Measurements from ENCODE around the gene ITPRID2. TPM values are rescaled to one million over a fixed set of nuclear protein-coding genes. Genes with fewer than 3 reads are reported as not detected.
A peak's percentile ranks its signal among the peaks of the same experiment; 100 is the strongest.

Gene ITPRID2
- total and polyA plus RNA-seq, 2 donors from 2014 or later: 29.9 to 191 TPM

DNA sequence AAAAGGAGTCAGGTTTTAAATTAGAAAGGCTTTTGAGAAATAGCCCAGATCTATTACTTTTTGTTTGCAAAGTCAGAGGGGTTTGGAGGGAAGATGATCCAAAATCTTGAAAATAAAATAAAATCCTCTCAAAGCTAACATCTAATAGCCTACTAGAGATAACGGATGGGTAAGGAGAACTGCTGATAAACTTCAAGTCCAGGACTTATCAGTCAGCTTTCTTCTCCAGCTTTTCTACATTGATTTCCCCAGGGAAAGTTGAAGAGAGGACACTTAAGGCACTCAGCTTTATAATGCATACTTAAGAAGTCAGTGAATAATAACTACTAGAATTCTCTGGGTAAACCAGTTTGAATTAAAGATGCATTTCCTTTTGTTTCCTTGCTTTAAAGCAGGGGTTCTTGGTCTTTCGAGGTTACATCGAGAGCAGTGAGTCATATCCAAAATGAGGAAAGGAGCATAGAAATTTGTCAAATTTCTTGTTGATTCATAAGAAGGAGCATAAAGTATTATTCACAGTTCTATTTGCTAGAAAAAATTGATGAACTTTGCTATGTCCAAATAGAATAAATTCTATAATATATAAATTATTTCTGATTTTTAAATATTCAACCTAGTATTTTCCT is 43.2 kb upstream of the ITPRID2 start:
- H3K9me3 ChIP-seq (ENCODE audit: control insufficient read depth in 2 of 3, insufficient read depth in 1 of 3, low read length in 3 of 3): no peaks in the 10 kb centered on the region
- FAIRE-seq (peak; percentile 11), DNase-seq (no peak)
- intact Hi-C loops (cut with DNase I): no loop called here
- TF ChIP-seq, protein P1, sequence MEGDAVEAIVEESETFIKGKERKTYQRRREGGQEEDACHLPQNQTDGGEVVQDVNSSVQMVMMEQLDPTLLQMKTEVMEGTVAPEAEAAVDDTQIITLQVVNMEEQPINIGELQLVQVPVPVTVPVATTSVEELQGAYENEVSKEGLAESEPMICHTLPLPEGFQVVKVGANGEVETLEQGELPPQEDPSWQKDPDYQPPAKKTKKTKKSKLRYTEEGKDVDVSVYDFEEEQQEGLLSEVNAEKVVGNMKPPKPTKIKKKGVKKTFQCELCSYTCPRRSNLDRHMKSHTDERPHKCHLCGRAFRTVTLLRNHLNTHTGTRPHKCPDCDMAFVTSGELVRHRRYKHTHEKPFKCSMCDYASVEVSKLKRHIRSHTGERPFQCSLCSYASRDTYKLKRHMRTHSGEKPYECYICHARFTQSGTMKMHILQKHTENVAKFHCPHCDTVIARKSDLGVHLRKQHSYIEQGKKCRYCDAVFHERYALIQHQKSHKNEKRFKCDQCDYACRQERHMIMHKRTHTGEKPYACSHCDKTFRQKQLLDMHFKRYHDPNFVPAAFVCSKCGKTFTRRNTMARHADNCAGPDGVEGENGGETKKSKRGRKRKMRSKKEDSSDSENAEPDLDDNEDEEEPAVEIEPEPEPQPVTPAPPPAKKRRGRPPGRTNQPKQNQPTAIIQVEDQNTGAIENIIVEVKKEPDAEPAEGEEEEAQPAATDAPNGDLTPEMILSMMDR (IDR thresholded peaks at IDR 0.05; ENCODE audit: borderline replicate concordance, extremely low read depth, insufficient read depth): no peak
- H3K36me3 ChIP-seq (ENCODE audit: control insufficient read depth in 2 of 3, insufficient read depth in 3 of 3, low read length in 3 of 3): no peaks in the 10 kb centered on the region
- no peak overlapping the region for H3K4me3 ChIP-seq (ENCODE audit: low read length in 3 of 3)
- H3K27me3 ChIP-seq (ENCODE audit: control insufficient read depth, insufficient read depth, low read length): no peaks in the 10 kb centered on the region
- no peak overlapping the region for H3K9ac ChIP-seq (ENCODE audit: low read length in 3 of 3)
- H3K27ac ChIP-seq (ENCODE audit: low read depth in 2 of 2, low read length in 2 of 2): no peak overlapping the region
- H3K4me1 ChIP-seq (ENCODE audit: control insufficient read depth in 2 of 3, insufficient read depth in 2 of 3, low read depth in 1 of 3, low read length in 3 of 3): peaks cover 0 to 10% (median 0%) of the 10 kb centered on the region in 3 donors

GRCh38 chr2:181849601-181850000 is 41.9 kb upstream of the ITPRID2 start:
- peaks cover 0 to 10% (median 0%) of the 10 kb centered on the region in 3 donors for H3K4me1 ChIP-seq (ENCODE audit: control insufficient read depth in 2 of 3, insufficient read depth in 2 of 3, low read depth in 1 of 3, low read length in 3 of 3)
- no peaks in the 10 kb centered on the region for H3K36me3 ChIP-seq (ENCODE audit: control insufficient read depth in 2 of 3, insufficient read depth in 3 of 3, low read length in 3 of 3)
- no peaks in the 10 kb centered on the region for H3K9me3 ChIP-seq (ENCODE audit: control insufficient read depth in 2 of 3, insufficient read depth in 1 of 3, low read length in 3 of 3)
- no peak overlapping the region for H3K9ac ChIP-seq (ENCODE audit: low read length in 3 of 3)
- no peak overlapping the region for H3K4me3 ChIP-seq (ENCODE audit: low read length in 3 of 3)
- DNase-seq: no peak
- H3K27me3 ChIP-seq (ENCODE audit: control insufficient read depth, insufficient read depth, low read length): no peaks in the 10 kb centered on the region
- intact Hi-C loops (cut with DNase I): no loop called here
- no peak overlapping the region for H3K27ac ChIP-seq (ENCODE audit: low read depth in 2 of 2, low read length in 2 of 2)
- TF ChIP-seq, protein P1 (IDR thresholded peaks at IDR 0.05; ENCODE audit: borderline replicate concordance, extremely low read depth, insufficient read depth): no peak
- FAIRE-seq: no peak

DNA sequence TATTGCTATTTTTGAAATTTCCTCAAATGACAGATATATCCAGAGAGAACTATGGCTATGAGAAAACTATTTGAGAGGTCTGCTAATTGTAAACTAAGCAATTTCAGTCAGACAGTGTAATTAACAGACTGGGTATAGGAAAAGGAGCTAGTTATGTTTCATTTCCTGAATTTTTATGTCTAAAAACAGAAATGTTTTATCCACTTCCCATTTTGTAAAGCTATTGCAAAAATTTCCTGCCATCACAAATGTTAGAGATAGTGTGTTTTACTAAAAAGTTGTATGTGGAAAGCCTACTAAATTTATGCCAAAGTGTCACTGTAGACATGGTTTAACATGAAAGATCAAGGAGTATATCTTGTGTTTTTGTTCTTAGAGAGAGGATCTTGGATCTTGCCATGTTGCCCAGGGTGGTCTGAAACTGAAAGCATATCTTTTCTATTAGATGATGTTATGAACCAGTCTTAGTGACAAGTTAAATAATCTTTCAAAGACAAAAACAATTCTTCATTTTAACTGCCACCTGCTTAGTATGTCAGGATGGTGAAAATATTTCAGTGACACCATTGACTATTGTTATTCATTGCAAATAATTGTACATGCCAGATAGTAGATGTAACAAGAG is 40.5 kb upstream of the ITPRID2 start:
- H3K36me3 ChIP-seq (ENCODE audit: control insufficient read depth in 2 of 3, insufficient read depth in 3 of 3, low read length in 3 of 3): no peaks in the 10 kb centered on the region
- DNase-seq: no peak
- H3K27ac ChIP-seq (ENCODE audit: low read depth in 2 of 2, low read length in 2 of 2): no peak overlapping the region
- H3K4me1 ChIP-seq (ENCODE audit: control insufficient read depth in 2 of 3, insufficient read depth in 2 of 3, low read depth in 1 of 3, low read length in 3 of 3): peaks cover 0 to 10% (median 0%) of the 10 kb centered on the region in 3 donors
- H3K27me3 ChIP-seq (ENCODE audit: control insufficient read depth, insufficient read depth, low read length): no peaks in the 10 kb centered on the region
- TF ChIP-seq, protein P1 (IDR thresholded peaks at IDR 0.05; ENCODE audit: borderline replicate concordance, extremely low read depth, insufficient read depth): no peak
- no peak overlapping the region for H3K4me3 ChIP-seq (ENCODE audit: low read length in 3 of 3)
- H3K9me3 ChIP-seq (ENCODE audit: control insufficient read depth in 2 of 3, insufficient read depth in 1 of 3, low read length in 3 of 3): no peaks in the 10 kb centered on the region
- intact Hi-C loops (cut with DNase I): no loop called here
- no peak overlapping the region for H3K9ac ChIP-seq (ENCODE audit: low read length in 3 of 3)
- no peak for FAIRE-seq

Measured in kidney (tissue), 14 donors.